AG09309 (cell line): ENCODE measurements around the gene ARL6IP5.
A peak's percentile ranks its signal among the peaks of the same experiment; 100 is the strongest.

ENCODE experiments used
- DNase-seq: peaks from one replicate; pipeline ENCODE4 v3.0.0-alpha.2; 2010; ENCODE audit warnings: low read depth
- H3K4me3 ChIP-seq: 2 replicates; pipeline ENCODE4 v1.5.1; 2011; ENCODE audit warnings: mild to moderate bottlenecking, low read depth, low read length, moderate library complexity; ENCODE audit not compliant: control insufficient read depth
- CTCF ChIP-seq: IDR thresholded peaks from 2 replicates; pipeline ENCODE4 v1.5.1; 2011; ENCODE audit warnings: mild to moderate bottlenecking, low read depth, low read length, inconsistent platforms; ENCODE audit not compliant: insufficient read depth, control insufficient read depth; ENCODE audit errors: missing control alignments

The ARL6IP5 gene

GRCh38 chr3:69079269-69080159, 5.2 kb upstream of the ARL6IP5 start:
- no peak for DNase-seq
- peak overlapping the region; percentile 43 for H3K4me3 ChIP-seq
- TF ChIP-seq CTCF, result no peak

- no peak for TF ChIP-seq CTCF
- DNase-seq, result no peak
- peak within 1 kb of the TSS; percentile 43 for H3K4me3 ChIP-seq
These were observed 4.4 kb upstream of the ARL6IP5 start, which contains the start of gene UBA3 for GRCh38 chr3:69080233-69080920. Gene UBA3, minus strand, starts transcription at chr3:69080365. Its CDS starts 12 bp downstream, at chr3:69080353.

- TF ChIP-seq CTCF, result no peak
- H3K4me3 ChIP-seq, result no peak overlapping the region
- no peak for DNase-seq
These were observed 3.0 kb upstream of the ARL6IP5 start for GRCh38 chr3:69081583-69082262.

- no peak for DNase-seq
- no peak for TF ChIP-seq CTCF
- H3K4me3 ChIP-seq, result no peak overlapping the region
These were observed 2.4 kb upstream of the ARL6IP5 start for GRCh38 chr3:69082361-69082760.

GRCh38 chr3:69082805-69083204, 1.9 kb upstream of the ARL6IP5 start:
- peak; percentile 81 for DNase-seq
- H3K4me3 ChIP-seq, result no peak overlapping the region
- TF ChIP-seq CTCF, result no peak

- H3K4me3 ChIP-seq, result peak overlapping the region; percentile 99
- DNase-seq, result no peak
- no peak for TF ChIP-seq CTCF
These were observed 563 bp downstream of the ARL6IP5 start for GRCh38 chr3:69085168-69085832.
